GM13976 (cell line): Measurements from ENCODE around the gene MID1.

Source experiments
- DNase-seq: peaks from one replicate; pipeline ENCODE4 v3.0.0; 2012; ENCODE audit warnings: low spot score
- CTCF ChIP-seq: IDR thresholded peaks from 2 replicates; pipeline ENCODE4 v1.5.1; 2012; ENCODE audit warnings: borderline replicate concordance, mild to moderate bottlenecking; ENCODE audit not compliant: insufficient read depth; ENCODE audit errors: extremely low read depth, missing control alignments, control extremely low read depth
- in situ Hi-C: fragments of 300-500 bp; cut with MboI; formaldehyde crosslinking; loops from one replicate; pipeline ENCODE4 v1.12.0; 2022; ENCODE audit warnings: low sequenced_read_pairs, mixed read lengths, inconsistent platforms; ENCODE audit not compliant: unreplicated experiment

Gene MID1

GRCh38 chrX:10574663-10575062, 45.7 kb downstream of the MID1 start:
- no peak for TF ChIP-seq CTCF
- no peak for DNase-seq
- in situ Hi-C loops: no loop called here

- no peak for TF ChIP-seq CTCF
- no peak for DNase-seq
- in situ Hi-C loops: no loop called here
These were observed 49.1 kb downstream of the MID1 start for GRCh38 chrX:10571260-10571659.

GRCh38 chrX:10570601-10571000, 49.8 kb downstream of the MID1 start:
- in situ Hi-C loops: no loop called here
- no peak for DNase-seq
- no peak for TF ChIP-seq CTCF

GRCh38 chrX:10569946-10570345, 50.4 kb downstream of the MID1 start:
- no peak for TF ChIP-seq CTCF
- in situ Hi-C loops: no loop called here
- no peak for DNase-seq

GRCh38 chrX:10568428-10568827, 52.0 kb downstream of the MID1 start:
- DNase-seq: no peak
- no peak for TF ChIP-seq CTCF
- in situ Hi-C loops: no loop called here

GRCh38 chrX:10567136-10567535, 53.2 kb downstream of the MID1 start:
- DNase-seq: no peak
- in situ Hi-C loops: no loop called here
- TF ChIP-seq CTCF: no peak

GRCh38 chrX:10566716-10567097, 53.7 kb downstream of the MID1 start:
- no peak for DNase-seq
- no peak for TF ChIP-seq CTCF
- in situ Hi-C loops: no loop called here
